HG03558 (cell line): ENCODE results near the gene PCSK2.

Experiments used
- ATAC-seq: cut with Tn5 transposase; IDR thresholded peaks from one replicate; pipeline ENCODE4 v1.9.1; 2021; ENCODE audit warnings: moderate number of reproducible peaks; ENCODE audit not compliant: unreplicated experiment; ENCODE audit errors: extremely low read depth

Gene PCSK2

GRCh38 chr20:17523326-17523725 lies 296.5 kb downstream of the PCSK2 start:
- ATAC-seq: no peak

- ATAC-seq: no peak
Observed at GRCh38 chr20:17524560-17524959, 297.7 kb downstream of the PCSK2 start.

- ATAC-seq: no peak
Observed at GRCh38 chr20:17525132-17525531, 298.3 kb downstream of the PCSK2 start.

- no peak for ATAC-seq
Observed at GRCh38 chr20:17525650-17526049, 298.8 kb downstream of the PCSK2 start.

GRCh38 chr20:17529586-17529985 lies 302.7 kb downstream of the PCSK2 start:
- ATAC-seq: no peak

- no peak for ATAC-seq
Observed at GRCh38 chr20:17530153-17530552, 303.3 kb downstream of the PCSK2 start.

GRCh38 chr20:17530716-17531664 lies 304.1 kb downstream of the PCSK2 start, which contains the start of gene BFSP1:
Gene BFSP1 (minus strand): TSS chr20:17531379. CDS start chr20:17531329, 50 bp downstream.
- no peak for ATAC-seq

GRCh38 chr20:17531665-17532025 lies 304.8 kb downstream of the PCSK2 start:
- no peak for ATAC-seq

GRCh38 chr20:17533396-17533795 lies 306.6 kb downstream of the PCSK2 start:
- ATAC-seq: no peak

GRCh38 chr20:17534077-17534476 lies 307.2 kb downstream of the PCSK2 start:
- ATAC-seq: no peak
